Cardiac muscle cell (in vitro differentiated cells and primary cell): ENCODE results near the gene FBXW8. TPM values are rescaled to one million over a fixed set of nuclear protein-coding genes. Genes with fewer than 3 reads are reported as not detected.

Experiments
- DNase-seq, 2 donors: peaks; one replicate each; pipeline versions ENCODE4 v3.0.0 to v3.0.0-alpha.2; 2010 to 2017; ENCODE audit warnings: low read depth in 1 of 2, low spot score in 1 of 2
- H3K27ac ChIP-seq: fragments of 200-600 bp; sonication (generic); 2 replicates; pipeline ENCODE4 v1.5.1; 2016
- H3K27me3 ChIP-seq: fragments of 200-600 bp; sonication (generic); 2 replicates; pipeline ENCODE4 v1.6.0; 2016; ENCODE audit warnings: control low read depth
- H3K36me3 ChIP-seq: fragments of 200-600 bp; sonication (generic); 2 replicates; pipeline ENCODE4 v1.5.1; 2016; ENCODE audit warnings: control low read depth
- H3K4me1 ChIP-seq: fragments of 200-600 bp; sonication (generic); 2 replicates; pipeline ENCODE4 v1.8.1; 2017; ENCODE audit warnings: low read depth, mild to moderate bottlenecking, mixed run types
- H3K4me3 ChIP-seq: fragments of 200-600 bp; sonication (generic); 2 replicates; pipeline ENCODE4 v1.5.1; 2016; ENCODE audit warnings: mild to moderate bottlenecking
- H3K9me3 ChIP-seq: fragments of 200-600 bp; sonication (generic); 2 replicates; pipeline ENCODE4 v1.5.1; 2017; ENCODE audit warnings: low read depth, mild to moderate bottlenecking, control low read depth
- CTCF ChIP-seq: IDR thresholded peaks from 2 replicates; pipeline ENCODE4 v1.5.1; 2012; ENCODE audit warnings: low read depth, mild to moderate bottlenecking, low read length
- polyA plus RNA-seq: library from polyadenylated mRNA; unstranded; fragments of >200 nt; fragmentation: Nextera tagmentation; extraction: Ambion mirVana; gene quantifications from 2 replicates; pipeline ENCODE4 v1.2.1, GENCODE V29; 2016
- total RNA-seq: library from RNA; depleted of rRNA; stranded (reverse); fragments of >200 nt; gene quantifications from 2 replicates; pipeline ENCODE4 v1.2.3, GENCODE V29; 2016

The FBXW8 gene
- total and polyA plus RNA-seq, 2 experiments from 2014 or later, result 15.3 to 25.7 TPM

GRCh38 chr12:116915326-116915725 is 4.6 kb downstream of the FBXW8 start:
- no peak for DNase-seq
- H3K36me3 ChIP-seq, result no peaks in the 10 kb centered on the region
- H3K4me1 ChIP-seq, result peaks cover 9% of the 10 kb centered on the region
- no peak for TF ChIP-seq CTCF
- no peaks in the 10 kb centered on the region for H3K9me3 ChIP-seq
- H3K4me3 ChIP-seq, result no peak overlapping the region
- no peak overlapping the region for H3K27ac ChIP-seq
- H3K27me3 ChIP-seq, result no peaks in the 10 kb centered on the region

GRCh38 chr12:116916122-116916521 is 5.4 kb downstream of the FBXW8 start:
- peak in 1 of 2 donors; percentile 32 for DNase-seq
- H3K4me3 ChIP-seq, result no peak overlapping the region
- H3K27me3 ChIP-seq, result no peaks in the 10 kb centered on the region
- H3K36me3 ChIP-seq, result no peaks in the 10 kb centered on the region
- no peak for TF ChIP-seq CTCF
- H3K27ac ChIP-seq, result no peak overlapping the region
- H3K4me1 ChIP-seq, result peaks cover 9% of the 10 kb centered on the region
- H3K9me3 ChIP-seq, result no peaks in the 10 kb centered on the region

GRCh38 chr12:116916714-116917114 is 6.0 kb downstream of the FBXW8 start:
- peaks cover 9% of the 10 kb centered on the region for H3K4me1 ChIP-seq
- H3K36me3 ChIP-seq, result no peaks in the 10 kb centered on the region
- H3K9me3 ChIP-seq, result no peaks in the 10 kb centered on the region
- DNase-seq, result peak; percentile 60 to 71
- peak overlapping the region; percentile 41 for H3K27ac ChIP-seq
- H3K27me3 ChIP-seq, result no peaks in the 10 kb centered on the region
- no peak overlapping the region for H3K4me3 ChIP-seq
- peak; percentile 23 for TF ChIP-seq CTCF

GRCh38 chr12:116918464-116918863 is 7.7 kb downstream of the FBXW8 start:
- H3K27ac ChIP-seq, result no peak overlapping the region
- no peak for DNase-seq
- peaks cover 9% of the 10 kb centered on the region for H3K4me1 ChIP-seq
- H3K9me3 ChIP-seq, result no peaks in the 10 kb centered on the region
- TF ChIP-seq CTCF, result no peak
- H3K36me3 ChIP-seq, result no peaks in the 10 kb centered on the region
- H3K27me3 ChIP-seq, result no peaks in the 10 kb centered on the region
- H3K4me3 ChIP-seq, result no peak overlapping the region

GRCh38 chr12:116919247-116919661 is 8.5 kb downstream of the FBXW8 start:
- Histone ChIP-seq H3K36me3 (no peaks in the 10 kb centered on the region), H3K27ac (no peak overlapping the region), H3K9me3 (no peaks in the 10 kb centered on the region), H3K27me3 (no peaks in the 10 kb centered on the region), H3K4me1 (peaks cover 9% of the 10 kb centered on the region), H3K4me3 (no peak overlapping the region)
- no peak for TF ChIP-seq CTCF
- no peak for DNase-seq
